K562 (cell line): ENCODE results near the gene HEBP1. TPM values are rescaled to one million over a fixed set of nuclear protein-coding genes. Genes with fewer than 3 reads are reported as not detected.

ENCODE experiments used
- BMI1 ChIP-seq: fragments of 150-350 bp; IDR thresholded peaks from 2 replicates; pipeline ENCODE4 v1.6.1; 2014; ENCODE audit warnings: low read length
- BRCA1 ChIP-seq, 2 experiments: fragments of 450-650 bp in 1 of 2; sonication (generic) in 1 of 2; formaldehyde crosslinking in 1 of 2; IDR thresholded peaks; 2 replicates each; pipeline versions ENCODE4 v1.5.0 to v1.6.1; 2017 to 2020; ENCODE audit warnings: mild to moderate bottlenecking in 1 of 2, missing genetic modification reagents in 1 of 2
- CBX1 ChIP-seq: sonication (generic); IDR thresholded peaks from 2 replicates; pipeline ENCODE4 v1.6.1; 2016; ENCODE audit warnings: antibody characterized with exemption, low read depth, mild to moderate bottlenecking
- CBX2 ChIP-seq: fragments of 200-600 bp; sonication (generic); IDR thresholded peaks from one replicate; pipeline ENCODE4 v1.6.1; 2012; ENCODE audit warnings: mild to moderate bottlenecking, low read length, inconsistent platforms; ENCODE audit not compliant: insufficient read depth, poor library complexity, severe bottlenecking
- CCNT2 ChIP-seq: IDR thresholded peaks from 2 replicates; pipeline ENCODE4 v1.6.1; 2011; ENCODE audit warnings: borderline replicate concordance, low read depth, mild to moderate bottlenecking, moderate library complexity, mixed read lengths, low read length; ENCODE audit not compliant: insufficient read length; ENCODE audit errors: extremely low read depth
- DACH1 ChIP-seq: fragments of 450-650 bp; IDR thresholded peaks from 2 replicates; pipeline ENCODE4 v1.6.1; 2018; ENCODE audit not compliant: partially characterized antibody
- E2F1 ChIP-seq: sonication (generic); formaldehyde crosslinking; IDR thresholded peaks from 2 replicates; pipeline ENCODE4 v1.8.1; 2023; ENCODE audit warnings: mild to moderate bottlenecking, missing genetic modification reagents, moderate library complexity
- FOS ChIP-seq: IDR thresholded peaks from 3 replicates; pipeline ENCODE4 v1.6.1; 2011; ENCODE audit not compliant: insufficient read length; ENCODE audit errors: extremely low read depth
- FOXA3 ChIP-seq, 2 experiments: fragments of 450-650 bp in 1 of 2; sonication (generic) in 1 of 2; formaldehyde crosslinking; IDR thresholded peaks in 1 of 2; conservative IDR thresholded peaks in 1 of 2; 2 replicates each; pipeline versions ENCODE4 v1.4.0 to v1.8.0; 2020 to 2022; ENCODE audit warnings: mild to moderate bottlenecking in 2 of 2, missing genetic modification reagents in 1 of 2
- MCM2 ChIP-seq: fragments of 450-650 bp; IDR thresholded peaks from 2 replicates; pipeline ENCODE4 v1.6.1; 2017; ENCODE audit warnings: low read depth, mild to moderate bottlenecking
- MCM5 ChIP-seq: fragments of 450-650 bp; IDR thresholded peaks from 2 replicates; pipeline ENCODE4 v1.6.1; 2016; ENCODE audit warnings: low read depth
- MTA1 ChIP-seq: fragments of 450-650 bp; IDR thresholded peaks from 2 replicates; pipeline ENCODE4 v1.6.1; 2017; ENCODE audit warnings: borderline replicate concordance
- PHTF2 ChIP-seq: fragments of 250-450 bp; sonication (Bioruptor Pico); IDR thresholded peaks from 2 replicates; pipeline ENCODE4 v1.5.0; 2021; ENCODE audit warnings: mild to moderate bottlenecking
- PML ChIP-seq: IDR thresholded peaks from 2 replicates; pipeline ENCODE4 v1.6.1; 2012; ENCODE audit warnings: low read length, inconsistent platforms
- SFPQ ChIP-seq: fragments of 200-400 bp; formaldehyde crosslinking; IDR thresholded peaks from 2 replicates; pipeline ENCODE4 v1.6.1; 2017; ENCODE audit warnings: mild to moderate bottlenecking, low read depth, low read length, moderate library complexity
- ZBTB8A ChIP-seq: fragments of 450-650 bp; IDR thresholded peaks from 2 replicates; pipeline ENCODE4 v1.6.1; 2018; ENCODE audit warnings: mild to moderate bottlenecking, moderate library complexity; ENCODE audit not compliant: partially characterized antibody
- ZNF143 ChIP-seq: sonication (generic); formaldehyde crosslinking; IDR thresholded peaks from 2 replicates; pipeline ENCODE4 v1.9.0; 2022; ENCODE audit warnings: mild to moderate bottlenecking, missing genetic modification reagents
- ZNF175 ChIP-seq: fragments of 200-800 bp; sonication (Bioruptor generic); IDR thresholded peaks from 2 replicates; pipeline ENCODE4 v1.6.1; 2016; ENCODE audit warnings: low read depth, mild to moderate bottlenecking, missing genetic modification characterization, missing compliant biosample characterization
- ZNF277 ChIP-seq: fragments of 250-450 bp; sonication (Bioruptor Pico); IDR thresholded peaks from 2 replicates; pipeline ENCODE4 v1.8.0; 2022; ENCODE audit warnings: inconsistent platforms, mild to moderate bottlenecking, moderate library complexity, borderline replicate concordance
- ZNF280A ChIP-seq: fragments of 450-650 bp; IDR thresholded peaks from 2 replicates; pipeline ENCODE4 v1.6.1; 2018; ENCODE audit warnings: mild to moderate bottlenecking, low read depth; ENCODE audit not compliant: partially characterized antibody
- ZNF41 ChIP-seq: fragments of 250-450 bp; sonication (Bioruptor Pico); conservative IDR thresholded peaks from 2 replicates; pipeline ENCODE4 v1.4.0; 2020; ENCODE audit warnings: mild to moderate bottlenecking
- polyA plus RNA-seq, 8 experiments: library from polyadenylated mRNA; depleted of rRNA in 4 of 8; stranded (reverse) in 5 of 8; unstranded in 3 of 8; fragments of >200 nt; fragmentation: Nextera tagmentation in 2 of 8; fragmentation: Illumina TruSeq in 1 of 8; extraction: Ambion mirVana in 2 of 8; extraction: Trizol in 1 of 8; gene quantifications; 2 replicates each; pipeline versions ENCODE4 v1.2.1 to v1.2.3, GENCODE V29; 2011 to 2014; ENCODE audit warnings: inconsistent platforms in 1 of 8, missing spikeins in 1 of 8
- total RNA-seq, 7 experiments: library from RNA; depleted of rRNA in 6 of 7; stranded (reverse); fragments of >200 nt in 6 of 7; fragmentation: Illumina TruSeq in 2 of 7; extraction: Trizol in 2 of 7; gene quantifications; 2 replicates each; pipeline versions ENCODE4 v1.2.1 to v1.2.3, GENCODE V29; 2011 to 2021; ENCODE audit warnings: low replicate concordance in 1 of 7

HEBP1 gene
- total and polyA plus RNA-seq, 9 of the 15 experiments (the other 6 are each of a cell fraction or from before 2014, with no cell fraction given), result 1.1 to 10.1 (median 2.4) TPM

GRCh38 chr12:12927211-12928079 lies 72.6 kb downstream of the HEBP1 start (continued):
- TF ChIP-seq SFPQ (no peak), ZBTB8A (no peak), E2F1 (CRISPR knock-in tag) (no peak), PHTF2 (CRISPR knock-in tag) (no peak), DACH1 (no peak), PML (peak; percentile 55; the same call in 1 of the 2 replicates), MCM2 (no peak), CBX2 (no peak), ZNF143 (CRISPR knock-in tag) (no peak), ZNF280A (no peak), BRCA1 (IDR thresholded peaks at IDR 0.05) (no peak), BRCA1 (CRISPR knock-in tag; IDR thresholded peaks at IDR 0.05) (no peak), MCM5 (no peak), CBX1 (no peak), FOS (no peak), ZNF277 (no peak), ZNF41 (CRISPR knock-in tag) (no peak), ZNF175 (CRISPR knock-in tag) (no peak), CCNT2 (no peak), MTA1 (0 out of 2 replicates have a peak, but pooled peaks have one; percentile 36), FOXA3 (CRISPR knock-in tag; conservative IDR thresholded peaks at IDR 0.05 in 1 of 2, IDR thresholded peaks at IDR 0.05 in 1 of 2) (peak in 1 of 2 experiments; percentile 83; a peak in 2 of 4 replicates), BMI1 (no peak)
